Measurements from ENCODE around the gene COL28A1.

The COL28A1 gene

GRCh38 chr7:7557252-7557651 lies 21.6 kb upstream of the COL28A1 start:
- no peak for DNase-seq

- DNase-seq = no peak
Observed at GRCh38 chr7:7556852-7557251, 21.2 kb upstream of the COL28A1 start.

DNA sequence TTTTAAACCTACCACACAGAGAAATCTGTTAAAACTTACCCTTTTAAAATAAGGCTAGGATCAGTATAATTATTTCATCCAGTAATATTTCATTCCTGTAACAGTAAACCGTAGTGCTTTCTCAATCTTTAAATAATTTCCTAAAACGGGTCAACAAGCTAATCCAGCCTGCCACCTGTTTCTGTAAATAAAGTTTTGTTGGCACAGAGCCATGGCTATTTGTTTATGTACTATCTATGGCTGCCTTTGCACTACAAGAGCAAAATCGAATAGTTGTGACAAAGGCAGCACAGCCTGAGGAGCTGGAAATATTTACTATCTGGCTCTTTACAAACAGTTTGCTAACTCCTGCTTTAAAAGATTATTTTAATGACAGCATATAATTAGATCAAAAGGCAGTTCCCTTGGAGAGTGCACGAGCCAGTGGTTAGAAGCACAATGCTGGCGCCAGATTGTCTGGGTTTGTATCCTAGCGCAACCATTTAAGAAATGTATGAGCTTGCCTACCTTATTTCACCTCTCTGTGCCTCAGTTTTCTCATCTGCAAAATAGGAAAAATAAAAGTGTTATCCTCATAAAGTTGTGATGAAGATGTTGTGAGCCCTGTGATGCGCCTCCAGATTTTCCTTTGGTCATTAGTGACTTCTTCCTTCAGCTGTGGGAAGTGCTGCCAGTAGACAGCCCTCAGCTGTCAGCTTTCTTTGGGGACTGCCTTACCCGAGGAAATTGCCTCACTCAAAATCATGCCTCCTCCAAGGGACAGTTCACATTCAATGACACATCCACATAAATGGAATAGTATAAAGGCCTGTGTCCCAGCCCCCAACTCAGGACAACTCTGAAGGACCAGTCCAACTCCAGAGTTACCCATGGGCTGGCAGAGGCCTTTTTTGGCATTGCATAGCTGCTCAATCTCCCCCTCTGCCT lies 19.2 kb upstream of the COL28A1 start:
- peak; percentile 99 for DNase-seq

- peak; percentile 89 for DNase-seq
Observed at GRCh38 chr7:7554021-7554432, 18.4 kb upstream of the COL28A1 start.

DNA sequence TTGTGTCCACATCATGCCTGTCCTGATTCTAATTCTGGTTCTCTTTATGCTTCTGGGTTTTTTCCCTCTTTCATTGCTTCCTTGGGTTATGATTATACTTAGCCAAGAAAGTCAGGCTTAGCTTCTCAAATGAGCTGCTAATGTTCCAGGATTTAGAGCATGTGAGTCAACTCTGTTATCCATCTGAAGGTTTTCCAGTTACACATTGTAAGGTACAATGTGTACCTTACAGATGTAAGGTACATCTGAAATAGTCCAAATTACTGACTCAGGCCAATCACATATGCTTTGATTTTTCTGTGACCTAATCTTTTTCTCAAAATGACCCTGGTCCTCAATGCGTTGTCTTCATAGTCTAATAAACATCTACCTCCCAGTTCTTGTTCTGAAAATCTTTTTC lies 17.7 kb upstream of the COL28A1 start:
- DNase-seq = no peak

GRCh38 chr7:7552199-7552598 lies 16.5 kb upstream of the COL28A1 start:
- DNase-seq = no peak

DNA sequence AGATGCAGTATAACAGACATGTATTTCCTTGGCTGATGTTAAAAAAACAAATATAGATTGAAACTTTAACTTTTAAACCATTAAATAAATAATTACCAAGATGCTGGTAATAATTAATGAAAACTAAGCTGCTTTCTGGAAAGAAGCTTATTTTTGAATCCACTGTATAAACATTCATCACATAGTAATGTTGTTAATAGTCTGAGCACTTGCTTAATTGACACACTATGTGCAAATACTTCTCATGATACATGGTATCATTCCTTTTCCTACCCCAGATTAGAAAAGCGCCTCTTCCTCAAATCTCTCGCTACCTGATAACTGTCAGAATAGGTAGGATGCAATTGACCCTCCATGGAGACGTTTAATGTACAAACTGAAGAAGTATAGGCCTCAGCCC lies 15.0 kb upstream of the COL28A1 start:
- no peak for DNase-seq

GRCh38 chr7:7548407-7548806 lies 12.7 kb upstream of the COL28A1 start:
- DNase-seq = no peak

DNA sequence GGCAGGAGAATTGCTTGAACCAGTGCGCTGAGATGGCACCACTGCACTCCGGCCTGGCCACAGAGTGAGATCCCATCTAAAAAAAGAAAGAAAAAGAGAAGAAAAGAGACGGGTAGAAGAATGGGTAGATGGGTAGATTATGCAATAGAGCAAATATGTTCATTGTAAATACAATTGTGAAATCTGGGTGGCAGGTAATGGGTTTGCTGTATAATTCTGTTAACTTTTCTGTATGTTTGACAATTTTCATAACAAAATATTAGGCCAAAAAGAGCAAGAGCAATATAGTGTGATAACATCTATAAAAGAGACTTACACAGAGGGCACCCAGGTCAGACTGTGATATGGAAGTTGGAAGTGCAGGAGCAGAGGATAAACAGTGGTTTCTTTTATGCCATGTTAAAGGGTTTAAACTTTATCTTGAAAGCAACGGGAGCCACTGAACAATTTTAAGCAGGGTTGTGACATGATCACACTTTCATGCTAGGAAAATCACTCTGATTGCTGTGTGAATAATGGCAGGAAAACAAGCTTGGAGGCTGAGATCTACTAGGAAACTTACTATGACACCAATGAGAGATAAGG lies 6.7 kb upstream of the COL28A1 start:
- DNase-seq = no peak

- no peak for DNase-seq
Observed at GRCh38 chr7:7539711-7540110, 4.0 kb upstream of the COL28A1 start.

DNA sequence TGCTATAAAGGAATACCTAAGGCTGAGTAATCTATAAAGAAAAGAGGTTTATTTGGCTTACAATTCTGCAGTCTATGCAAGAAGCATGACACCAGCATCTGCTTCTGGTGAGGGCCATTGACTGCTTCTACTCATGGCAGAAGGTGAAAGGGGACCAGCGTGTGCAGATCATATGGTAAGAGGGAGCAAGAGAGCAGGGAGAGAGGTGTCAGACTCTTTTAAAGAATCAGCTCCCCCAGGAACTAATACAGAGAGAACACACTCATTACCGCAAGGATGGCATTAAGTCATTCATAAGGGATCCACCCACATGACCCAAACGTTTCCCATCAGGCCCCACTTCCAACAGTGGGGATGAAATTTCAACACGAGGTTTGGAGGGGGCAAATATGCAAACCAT lies 3.5 kb upstream of the COL28A1 start:
- no peak for DNase-seq

- DNase-seq = no peak
Observed at GRCh38 chr7:7537711-7538110, 2.0 kb upstream of the COL28A1 start.

- no peak for DNase-seq
Observed at GRCh38 chr7:7536396-7537019, 835 bp upstream of the COL28A1 start.

DNA sequence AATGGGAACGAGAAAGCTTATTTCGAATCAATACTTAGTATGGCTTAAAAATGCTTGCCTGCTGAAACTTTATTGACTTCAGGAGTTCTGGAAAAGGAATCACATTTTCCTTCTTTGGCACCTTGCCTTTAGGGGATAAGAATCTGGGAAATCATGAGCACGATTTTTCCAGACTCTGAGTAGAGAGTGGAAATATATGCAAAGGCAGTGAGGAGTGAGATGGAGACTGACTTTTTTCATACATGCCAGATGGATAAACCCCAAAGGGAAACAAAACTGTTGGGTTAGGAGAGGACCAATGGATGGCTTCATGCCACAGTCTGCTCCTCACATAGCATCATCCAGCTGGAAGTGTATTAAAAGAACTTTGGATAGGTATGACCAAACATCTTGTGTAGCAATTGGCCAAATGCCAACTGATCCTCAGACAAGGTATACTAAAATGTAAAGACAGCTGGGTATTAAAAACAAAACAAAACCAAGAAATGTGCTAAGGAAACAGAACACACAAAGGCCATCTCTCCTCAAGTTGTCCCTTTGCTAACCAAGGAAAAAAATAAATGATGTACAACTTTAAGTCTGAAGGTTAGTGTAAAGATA lies 1.7 kb downstream of the COL28A1 start:
- no peak for DNase-seq

DNA sequence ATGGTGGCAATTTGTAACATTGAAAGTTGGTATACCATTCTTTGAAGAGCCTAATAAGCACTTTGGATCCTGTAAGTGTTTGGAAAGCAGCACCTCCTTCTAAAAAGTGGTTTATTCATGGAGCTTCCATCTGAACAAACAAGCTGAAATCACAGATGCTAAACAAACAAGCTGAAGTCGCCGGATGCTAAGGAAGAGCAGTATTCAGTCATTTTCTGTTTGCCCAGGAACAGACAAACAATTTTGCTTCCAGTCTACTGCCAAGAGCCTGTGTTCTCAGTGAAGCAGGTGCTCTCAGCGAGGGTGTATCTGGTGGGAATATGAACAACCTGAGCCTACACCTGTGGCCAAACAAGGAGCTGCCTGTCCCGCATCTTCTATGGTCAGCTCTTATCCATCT lies 6.3 kb downstream of the COL28A1 start:
- DNase-seq = peak; percentile 98

GRCh38 chr7:7527047-7527446 lies 8.6 kb downstream of the COL28A1 start:
- no peak for DNase-seq

- no peak for DNase-seq
Observed at GRCh38 chr7:7526006-7526405, 9.7 kb downstream of the COL28A1 start.

- no peak for DNase-seq
Observed at GRCh38 chr7:7524121-7524520, 11.6 kb downstream of the COL28A1 start.

DNA sequence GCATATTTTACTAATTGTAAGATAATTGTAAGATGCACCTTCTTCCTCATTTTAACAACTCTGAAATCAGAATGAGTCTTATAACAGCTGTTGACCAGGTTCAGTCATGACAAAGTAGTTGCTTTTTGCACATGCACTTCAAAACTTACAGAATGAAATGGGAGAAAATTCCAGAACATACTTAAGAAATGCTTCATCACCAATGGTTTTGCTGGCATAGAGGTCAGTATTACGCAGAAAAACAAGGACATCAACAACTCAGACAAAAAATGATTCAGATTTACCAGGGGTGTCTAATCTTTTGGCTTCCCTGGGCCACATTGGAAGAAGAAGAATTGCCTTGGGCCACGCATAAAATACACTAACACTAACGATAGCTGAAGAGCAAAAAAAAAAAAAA lies 13.3 kb downstream of the COL28A1 start:
- DNase-seq = no peak

- DNase-seq = no peak
Observed at GRCh38 chr7:7521259-7521658, 14.4 kb downstream of the COL28A1 start.

- no peak for DNase-seq
Observed at GRCh38 chr7:7519528-7519927, 16.1 kb downstream of the COL28A1 start.

DNA sequence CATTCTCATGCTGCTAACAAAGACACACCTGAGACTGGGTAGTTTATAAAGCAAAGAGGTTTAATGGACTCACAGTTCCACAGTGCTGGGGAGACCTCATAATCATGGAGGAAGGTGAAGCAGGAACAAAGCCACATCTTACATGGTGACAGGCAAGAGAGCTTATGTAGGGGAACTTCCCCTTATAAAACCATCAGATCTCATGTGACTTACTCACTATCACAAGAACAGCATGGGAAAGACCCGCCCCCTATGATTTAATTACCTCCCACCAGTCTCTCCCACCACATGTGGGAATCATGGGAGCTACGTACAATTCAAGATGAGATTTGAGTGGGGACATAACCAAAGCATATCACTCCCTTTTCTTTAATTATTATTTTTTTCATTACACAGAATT lies 16.6 kb downstream of the COL28A1 start:
- DNase-seq = no peak

DNA sequence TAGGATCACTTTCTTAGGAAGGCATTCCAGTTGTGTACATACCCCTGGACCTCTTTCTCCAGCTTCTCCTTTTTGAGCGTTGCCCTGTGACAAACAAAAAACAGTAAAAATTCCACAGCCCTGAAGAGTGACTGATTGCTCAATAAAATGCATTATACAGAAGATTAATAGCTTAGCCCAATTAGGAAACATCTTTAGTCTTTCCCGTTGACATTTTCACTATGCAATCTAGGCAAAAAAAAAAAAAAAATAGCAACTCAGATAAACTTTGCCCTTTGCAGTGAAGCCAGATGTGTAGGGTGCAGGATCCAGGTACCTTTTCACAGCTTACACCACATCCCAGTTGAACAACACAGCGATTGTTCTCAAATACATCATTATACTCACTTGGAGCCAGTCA lies 17.9 kb downstream of the COL28A1 start:
- DNase-seq = no peak

DNA sequence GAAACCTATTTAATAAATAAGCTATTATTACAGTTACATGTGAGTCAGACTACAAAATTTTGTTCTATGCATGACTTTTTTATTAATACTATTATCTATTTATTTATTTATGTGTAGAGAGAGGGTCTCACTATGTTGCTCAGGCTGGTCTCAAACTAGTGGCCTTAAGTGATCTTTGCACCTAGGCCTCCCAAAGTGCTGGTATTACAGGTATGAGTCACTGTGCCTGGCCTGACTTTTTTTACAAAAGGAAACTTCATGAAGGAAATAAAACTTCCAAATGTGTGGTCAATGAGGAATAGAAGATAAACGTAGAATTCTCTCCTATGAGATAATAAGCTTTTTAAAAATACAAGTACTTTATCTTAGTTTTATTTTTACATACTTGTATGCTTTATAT lies 19.0 kb downstream of the COL28A1 start:
- no peak for DNase-seq
